ENCODE measurements around the gene FXYD4.

Gene FXYD4

GRCh38 chr10:43341450-43341849, 30.0 kb upstream of the FXYD4 start:
- in situ Hi-C loops (cut with HindIII; ENCODE audit: low pct_ligation_motif_present, low pct_unique_long_range_greater_than_20kb, low sequenced_read_pairs), result no loop called here
- no peak for DNase-seq

- no peak for DNase-seq
- in situ Hi-C loops (cut with HindIII; ENCODE audit: low pct_ligation_motif_present, low pct_unique_long_range_greater_than_20kb, low sequenced_read_pairs), result no loop called here
Measured at GRCh38 chr10:43342279-43343125, 28.9 kb upstream of the FXYD4 start.

- in situ Hi-C loops (cut with HindIII; ENCODE audit: low pct_ligation_motif_present, low pct_unique_long_range_greater_than_20kb, low sequenced_read_pairs), result no loop called here
Measured at GRCh38 chr10:43343126-43343525, 28.3 kb upstream of the FXYD4 start.

GRCh38 chr10:43344051-43344450, 27.4 kb upstream of the FXYD4 start:
- no peak for DNase-seq
- in situ Hi-C loops (cut with HindIII; ENCODE audit: low pct_ligation_motif_present, low pct_unique_long_range_greater_than_20kb, low sequenced_read_pairs), result no loop called here

More at GRCh38 chr10:43343126-43343525, 28.3 kb upstream of the FXYD4 start:
- DNase-seq, result no peak

- in situ Hi-C loops (cut with HindIII; ENCODE audit: low pct_ligation_motif_present, low pct_unique_long_range_greater_than_20kb, low sequenced_read_pairs), result no loop called here
- DNase-seq, result no peak
Measured at GRCh38 chr10:43347997-43348396, 23.4 kb upstream of the FXYD4 start.

- DNase-seq, result peak; percentile 85
- in situ Hi-C loops (cut with HindIII; ENCODE audit: low pct_ligation_motif_present, low pct_unique_long_range_greater_than_20kb, low sequenced_read_pairs), result no loop called here
Measured at GRCh38 chr10:43348511-43349312, 22.7 kb upstream of the FXYD4 start.

- no peak for DNase-seq
- in situ Hi-C loops (cut with HindIII; ENCODE audit: low pct_ligation_motif_present, low pct_unique_long_range_greater_than_20kb, low sequenced_read_pairs), result no loop called here
Measured at GRCh38 chr10:43350156-43350555, 21.3 kb upstream of the FXYD4 start.

GRCh38 chr10:43350686-43351085, 20.8 kb upstream of the FXYD4 start:
- DNase-seq, result no peak
- in situ Hi-C loops (cut with HindIII; ENCODE audit: low pct_ligation_motif_present, low pct_unique_long_range_greater_than_20kb, low sequenced_read_pairs), result no loop called here

GRCh38 chr10:43351301-43351700, 20.1 kb upstream of the FXYD4 start:
- in situ Hi-C loops (cut with HindIII; ENCODE audit: low pct_ligation_motif_present, low pct_unique_long_range_greater_than_20kb, low sequenced_read_pairs), result no loop called here
- DNase-seq, result no peak

GRCh38 chr10:43352951-43353350, 18.5 kb upstream of the FXYD4 start:
- in situ Hi-C loops (cut with HindIII; ENCODE audit: low pct_ligation_motif_present, low pct_unique_long_range_greater_than_20kb, low sequenced_read_pairs), result no loop called here
- no peak for DNase-seq

GRCh38 chr10:43353495-43354329, 17.7 kb upstream of the FXYD4 start:
- in situ Hi-C loops (cut with HindIII; ENCODE audit: low pct_ligation_motif_present, low pct_unique_long_range_greater_than_20kb, low sequenced_read_pairs), result no loop called here
- no peak for DNase-seq

- DNase-seq, result no peak
Measured at GRCh38 chr10:43354330-43354635, 17.2 kb upstream of the FXYD4 start.

GRCh38 chr10:43354879-43355380, 16.5 kb upstream of the FXYD4 start:
- in situ Hi-C loops (cut with HindIII; ENCODE audit: low pct_ligation_motif_present, low pct_unique_long_range_greater_than_20kb, low sequenced_read_pairs), result no loop called here
- DNase-seq, result no peak

More at GRCh38 chr10:43354330-43354635, 17.2 kb upstream of the FXYD4 start:
- in situ Hi-C loops (cut with HindIII; ENCODE audit: low pct_ligation_motif_present, low pct_unique_long_range_greater_than_20kb, low sequenced_read_pairs), result no loop called here

GRCh38 chr10:43355749-43356371, 15.6 kb upstream of the FXYD4 start:
- in situ Hi-C loops (cut with HindIII; ENCODE audit: low pct_ligation_motif_present, low pct_unique_long_range_greater_than_20kb, low sequenced_read_pairs), result no loop called here

GRCh38 chr10:43360086-43360485, 11.3 kb upstream of the FXYD4 start:
- DNase-seq, result no peak
- in situ Hi-C loops (cut with HindIII; ENCODE audit: low pct_ligation_motif_present, low pct_unique_long_range_greater_than_20kb, low sequenced_read_pairs), result no loop called here

More at GRCh38 chr10:43355749-43356371, 15.6 kb upstream of the FXYD4 start:
- DNase-seq, result peak; percentile 72

- no peak for DNase-seq
- in situ Hi-C loops (cut with HindIII; ENCODE audit: low pct_ligation_motif_present, low pct_unique_long_range_greater_than_20kb, low sequenced_read_pairs), result no loop called here
Measured at GRCh38 chr10:43361547-43362190, 9.8 kb upstream of the FXYD4 start.

GRCh38 chr10:43362191-43362839, 9.1 kb upstream of the FXYD4 start:
- in situ Hi-C loops (cut with HindIII; ENCODE audit: low pct_ligation_motif_present, low pct_unique_long_range_greater_than_20kb, low sequenced_read_pairs), result no loop called here

More at GRCh38 chr10:43362191-43362839, 9.1 kb upstream of the FXYD4 start:
- peak; percentile 99 for DNase-seq

All from ACHN (cell line).